ENCODE results near the gene OGFR.

DNA sequence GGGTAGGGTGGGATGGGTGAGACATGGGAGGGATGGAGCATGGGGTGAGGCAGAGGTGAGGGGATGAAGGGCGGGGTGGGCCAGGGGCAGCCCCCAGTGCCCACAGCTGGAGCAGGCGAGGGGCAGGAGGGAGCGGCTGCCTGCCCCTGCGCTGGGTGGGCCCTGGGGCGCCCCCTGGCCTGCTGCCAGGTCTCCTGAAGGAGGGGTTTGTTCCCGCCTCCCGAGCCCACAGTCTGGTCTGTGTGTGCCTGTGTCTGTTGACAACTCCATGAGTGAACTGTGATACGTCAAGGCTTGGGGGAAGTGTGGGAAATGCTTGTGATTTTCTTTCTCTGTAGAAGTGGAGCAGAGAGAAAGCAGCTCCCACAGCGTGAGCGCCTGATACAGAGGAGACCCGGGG, 19.2 kb upstream of the OGFR start:
- TF ChIP-seq, protein P1, sequence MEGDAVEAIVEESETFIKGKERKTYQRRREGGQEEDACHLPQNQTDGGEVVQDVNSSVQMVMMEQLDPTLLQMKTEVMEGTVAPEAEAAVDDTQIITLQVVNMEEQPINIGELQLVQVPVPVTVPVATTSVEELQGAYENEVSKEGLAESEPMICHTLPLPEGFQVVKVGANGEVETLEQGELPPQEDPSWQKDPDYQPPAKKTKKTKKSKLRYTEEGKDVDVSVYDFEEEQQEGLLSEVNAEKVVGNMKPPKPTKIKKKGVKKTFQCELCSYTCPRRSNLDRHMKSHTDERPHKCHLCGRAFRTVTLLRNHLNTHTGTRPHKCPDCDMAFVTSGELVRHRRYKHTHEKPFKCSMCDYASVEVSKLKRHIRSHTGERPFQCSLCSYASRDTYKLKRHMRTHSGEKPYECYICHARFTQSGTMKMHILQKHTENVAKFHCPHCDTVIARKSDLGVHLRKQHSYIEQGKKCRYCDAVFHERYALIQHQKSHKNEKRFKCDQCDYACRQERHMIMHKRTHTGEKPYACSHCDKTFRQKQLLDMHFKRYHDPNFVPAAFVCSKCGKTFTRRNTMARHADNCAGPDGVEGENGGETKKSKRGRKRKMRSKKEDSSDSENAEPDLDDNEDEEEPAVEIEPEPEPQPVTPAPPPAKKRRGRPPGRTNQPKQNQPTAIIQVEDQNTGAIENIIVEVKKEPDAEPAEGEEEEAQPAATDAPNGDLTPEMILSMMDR (IDR thresholded peaks at IDR 0.05; ENCODE audit: insufficient read depth, low read depth, low read length): no peak
- no peak for TF ChIP-seq EZH2 (IDR thresholded peaks at IDR 0.05; ENCODE audit: insufficient read depth, low read length)

All from astrocyte (in vitro differentiated cells and primary cell).